Renal pelvis (tissue), 4 donors: ENCODE measurements around the gene WDR76. TPM values are rescaled to one million over a fixed set of nuclear protein-coding genes. Genes with fewer than 3 reads are reported as not detected.
"Not testable (repeated sequence)": the region's sequence is repeated elsewhere in the genome, so short reads cannot be mapped to it uniquely, and the experiment has no call there.

ENCODE experiments used
- DNase-seq: peaks from one replicate; pipeline ENCODE4 v3.0.0-alpha.2; 2013
- polyA plus RNA-seq, 3 donors: library from polyadenylated mRNA; unstranded; fragments of 120-200 nt; gene quantifications; one replicate each; pipeline ENCODE4 v1.2.1, GENCODE V29; 2013; ENCODE audit not compliant: insufficient read length in 3 of 3

The WDR76 gene
- polyA plus RNA-seq, 3 donors: 12.6 to 14.0 (median 13.9) TPM

DNA sequence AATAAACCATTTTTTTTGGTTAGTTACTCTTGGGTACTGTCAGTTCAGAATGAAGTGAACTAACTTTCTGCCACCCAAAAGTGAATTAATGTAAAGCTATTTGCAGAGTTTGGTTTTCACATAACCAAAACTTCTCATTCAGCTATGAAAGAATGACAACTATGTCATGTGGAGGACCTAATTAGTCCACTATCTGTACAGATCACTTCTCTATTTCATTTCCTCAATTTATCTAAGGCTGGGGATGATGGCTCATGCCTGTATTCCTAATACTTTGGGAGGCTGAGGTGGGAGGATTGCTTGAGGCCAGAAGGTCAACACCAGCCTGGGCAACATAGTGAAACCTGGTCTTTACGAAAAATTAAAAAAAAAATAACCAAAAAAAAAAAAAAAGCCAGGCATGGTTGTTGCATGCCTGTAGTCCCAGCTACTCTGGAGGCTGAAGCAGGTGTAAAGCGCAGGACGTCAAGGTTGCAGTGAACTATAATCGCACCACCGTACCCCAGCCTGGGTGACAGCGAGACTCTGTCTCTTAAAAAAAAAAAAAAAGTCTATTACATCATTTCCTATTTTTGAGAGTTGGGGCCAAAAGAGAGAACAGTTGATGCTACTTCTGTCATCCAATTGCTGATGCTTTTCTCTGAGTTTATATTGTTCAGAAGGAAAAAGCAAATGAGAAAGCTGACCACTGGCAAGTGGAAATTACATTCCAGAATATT is 17.7 kb upstream of the WDR76 start:
- no peak for DNase-seq

DNA sequence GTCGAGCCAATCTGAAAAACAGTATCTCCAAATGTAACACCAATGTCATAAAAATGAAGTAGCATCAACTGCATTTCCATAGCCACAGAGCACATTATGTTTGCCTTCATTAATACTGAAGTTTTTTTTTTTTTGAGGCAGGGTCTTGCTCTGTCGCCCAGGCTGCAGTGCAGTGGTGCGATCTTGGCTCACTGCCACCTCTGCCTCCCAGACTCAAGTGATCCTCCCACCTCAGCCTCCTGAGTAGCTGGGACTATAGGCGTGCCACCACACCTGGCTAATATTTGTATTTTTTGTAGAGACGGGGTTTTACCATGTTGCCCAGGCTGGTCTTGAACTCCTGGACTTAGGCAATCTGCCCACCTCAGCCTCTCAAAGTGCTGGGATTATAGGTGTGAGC is 11.7 kb upstream of the WDR76 start:
- not testable (repeated sequence) for DNase-seq

DNA sequence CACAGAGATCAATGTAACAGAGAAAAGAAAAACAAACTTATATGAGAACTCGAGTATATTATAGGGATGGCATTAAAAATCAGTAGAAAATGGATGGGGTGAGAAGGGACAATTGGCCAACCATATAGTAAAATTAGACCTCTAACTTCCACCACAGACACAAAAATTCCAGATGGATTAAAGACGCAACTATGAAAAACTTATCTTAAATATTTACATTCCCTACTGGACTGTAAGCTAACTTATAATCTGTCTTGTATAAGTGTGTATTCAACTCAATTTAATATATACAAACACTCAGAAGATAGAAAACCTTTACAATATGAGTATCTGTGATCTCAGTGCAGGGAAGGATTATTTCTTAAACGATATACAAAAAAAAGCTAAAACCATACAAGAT is 5.3 kb upstream of the WDR76 start:
- DNase-seq: no peak

DNA sequence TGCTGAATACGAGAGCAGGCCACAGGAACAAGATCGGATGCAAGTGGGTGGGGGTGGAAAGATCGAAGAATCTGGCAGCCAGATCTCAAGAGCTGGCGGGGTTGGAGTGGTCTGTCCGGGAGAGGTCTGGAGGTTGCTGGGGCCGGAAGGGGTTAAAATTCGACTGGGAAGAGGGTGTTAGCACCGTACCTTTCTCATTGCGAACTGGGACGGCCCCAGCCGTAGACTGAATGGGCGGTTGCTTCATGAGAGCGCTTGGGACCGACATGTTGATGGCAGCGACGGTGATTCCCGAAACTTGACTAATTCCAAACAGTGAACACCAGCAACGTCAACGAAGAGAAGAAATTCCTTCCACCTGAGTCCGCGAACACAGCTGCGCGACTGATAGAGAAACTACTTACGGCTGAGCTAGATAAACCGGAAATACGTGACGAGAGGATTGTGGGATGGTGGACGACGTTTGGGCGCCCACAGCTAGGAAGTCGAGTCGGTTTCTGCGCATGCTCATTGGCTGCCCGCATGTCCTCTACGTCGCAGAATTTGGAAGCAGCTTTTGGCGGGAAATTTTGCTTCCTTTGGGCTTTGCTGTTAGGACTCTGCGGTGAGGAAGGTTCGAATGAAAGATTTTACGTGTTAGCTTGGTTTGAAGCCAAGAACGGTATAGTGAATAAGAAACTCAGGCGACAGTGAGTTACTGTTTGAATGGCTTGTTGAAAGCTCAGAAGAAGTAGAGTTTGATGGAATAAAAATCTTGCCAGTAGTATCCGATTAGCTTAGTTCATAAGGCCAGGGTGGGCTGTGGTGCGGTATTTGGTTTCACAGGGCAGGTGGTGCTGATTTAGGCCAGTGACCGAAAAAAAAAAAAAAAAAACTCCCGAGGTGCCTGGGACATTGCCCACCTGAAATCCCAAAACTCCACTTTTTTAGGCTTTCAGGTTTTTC is 2.2 kb upstream of the WDR76 start, which contains the start of gene MFAP1:
Gene MFAP1 (minus strand): TSS at position 389 of the 945 bp plus-strand sequence. CDS start 121 bp downstream, at position 268.
- peak; percentile 95 for DNase-seq

DNA sequence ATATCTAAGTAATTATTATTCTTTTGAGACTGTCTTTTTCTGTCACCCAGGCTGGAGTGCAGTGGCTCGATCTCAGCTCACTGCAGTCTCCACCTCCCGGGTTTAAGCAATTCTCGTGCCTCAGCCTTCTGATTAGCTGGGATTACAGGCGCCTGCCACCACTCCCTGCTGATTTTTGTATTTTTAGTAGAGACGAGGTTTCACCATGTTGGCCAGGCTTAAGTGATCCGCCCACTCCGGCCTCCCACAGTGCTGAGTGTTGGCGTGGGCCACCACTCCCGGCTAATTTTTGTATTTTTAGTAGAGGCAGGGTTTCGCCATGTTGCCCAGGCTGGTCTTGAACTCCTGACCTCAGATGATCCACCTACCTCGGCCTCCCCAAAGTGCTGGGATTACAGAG is 1.5 kb upstream of the WDR76 start:
- not testable (repeated sequence) for DNase-seq

DNA sequence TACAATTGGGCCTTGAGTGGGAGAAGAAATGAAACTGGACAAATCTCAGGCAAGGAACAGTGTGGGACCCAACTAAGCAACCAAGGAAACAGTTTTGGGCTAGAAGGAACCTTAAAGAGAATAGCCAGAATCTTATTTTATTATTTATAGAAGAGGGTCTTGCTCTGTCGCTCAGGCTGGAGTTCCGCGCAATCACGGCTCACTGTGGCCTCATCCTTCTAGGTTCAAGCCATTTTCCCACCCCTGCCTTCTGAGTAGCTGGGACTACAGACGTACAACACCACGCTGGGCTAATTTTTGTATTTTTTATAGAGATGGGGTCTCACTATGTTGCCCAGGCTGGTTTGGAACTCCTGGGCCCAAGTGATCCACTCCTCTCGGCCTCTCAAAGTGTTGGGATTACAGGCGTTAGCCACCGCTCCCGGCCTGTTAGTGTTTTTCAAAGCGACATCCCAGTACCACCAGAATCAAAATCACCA is 734 bp upstream of the WDR76 start:
- DNase-seq: no peak

DNA sequence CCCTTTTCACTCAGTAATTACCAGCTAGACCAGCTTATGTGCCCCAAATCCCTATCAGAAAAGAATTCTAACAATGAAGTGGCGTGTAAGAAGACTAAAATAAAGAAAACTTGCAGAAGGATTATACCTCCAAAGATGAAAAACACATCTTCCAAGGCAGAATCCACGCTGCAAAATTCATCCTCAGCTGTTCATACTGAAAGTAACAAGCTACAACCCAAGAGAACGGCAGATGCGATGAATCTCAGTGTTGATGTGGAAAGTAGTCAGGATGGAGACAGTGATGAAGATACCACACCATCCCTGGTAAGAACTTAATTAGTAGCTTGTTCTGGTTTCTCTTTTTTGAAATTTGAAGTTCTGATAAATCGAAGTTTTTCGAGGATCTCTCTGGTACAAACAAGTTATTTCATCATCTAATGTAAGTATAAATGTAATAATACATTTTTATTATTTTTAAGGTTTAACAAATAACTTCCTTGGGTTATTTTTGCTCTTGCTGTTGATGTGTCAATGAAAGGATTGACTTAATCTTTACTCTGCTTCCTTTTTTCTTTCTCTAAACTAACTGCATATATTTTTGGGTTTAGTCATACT is 1.4 kb downstream of the WDR76 start:
- DNase-seq: no peak

DNA sequence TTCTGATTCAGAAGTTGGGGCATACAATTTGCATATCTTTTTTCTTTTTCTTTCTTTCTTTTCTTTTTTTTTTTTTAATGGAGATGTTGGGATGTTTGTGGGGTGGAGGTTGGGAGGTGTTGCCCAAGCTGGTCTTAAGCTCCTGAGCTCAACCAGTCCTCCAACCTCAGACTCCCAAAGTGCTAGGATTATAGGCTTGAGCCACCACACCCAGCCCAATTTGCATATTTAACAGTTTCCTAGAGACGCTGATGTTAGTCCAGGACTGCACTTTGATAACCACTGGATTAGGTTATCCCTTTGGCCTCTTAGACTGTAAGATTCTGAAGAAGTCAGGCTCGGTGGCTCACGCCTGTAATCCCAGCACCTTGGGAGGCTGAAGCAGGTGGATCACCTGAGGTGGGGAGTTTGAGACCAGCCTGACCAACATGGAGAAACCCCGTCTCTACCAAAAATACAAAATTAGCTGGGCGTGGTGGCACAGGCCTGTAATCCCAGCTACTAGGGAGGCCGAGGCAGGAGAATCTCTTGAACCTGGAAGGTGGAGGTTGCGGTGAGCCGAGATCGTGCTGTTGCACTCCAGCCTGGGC is 3.2 kb downstream of the WDR76 start:
- DNase-seq: not testable (repeated sequence)

DNA sequence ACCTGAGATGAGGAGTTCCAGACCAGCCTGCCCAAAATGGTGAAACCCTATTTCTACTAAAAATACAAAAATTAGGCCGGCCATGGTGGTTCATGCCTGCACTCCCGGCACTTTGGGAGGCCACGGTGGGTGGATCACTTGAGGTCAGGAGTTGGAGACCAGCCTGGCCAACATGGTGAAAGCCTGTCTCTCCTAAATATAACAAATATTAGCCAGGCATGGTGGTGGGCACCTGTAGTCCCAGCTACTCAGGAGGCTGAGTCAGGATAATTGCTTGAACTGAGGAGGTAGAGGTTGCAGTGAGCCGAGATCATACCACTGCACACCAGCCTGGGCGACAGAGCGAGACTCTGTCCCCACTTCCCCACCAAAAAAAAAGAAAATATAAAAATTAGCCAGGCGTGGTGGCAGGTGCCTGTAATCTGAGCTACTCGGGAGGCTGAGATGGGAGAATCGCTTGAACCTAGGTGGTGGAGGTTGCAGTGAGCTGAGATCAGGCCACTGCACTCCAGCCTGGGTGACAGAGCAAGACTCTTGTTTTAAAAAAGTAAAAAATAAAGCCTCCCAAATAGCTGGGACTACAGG is 4.0 kb downstream of the WDR76 start:
- DNase-seq: not testable (repeated sequence)

DNA sequence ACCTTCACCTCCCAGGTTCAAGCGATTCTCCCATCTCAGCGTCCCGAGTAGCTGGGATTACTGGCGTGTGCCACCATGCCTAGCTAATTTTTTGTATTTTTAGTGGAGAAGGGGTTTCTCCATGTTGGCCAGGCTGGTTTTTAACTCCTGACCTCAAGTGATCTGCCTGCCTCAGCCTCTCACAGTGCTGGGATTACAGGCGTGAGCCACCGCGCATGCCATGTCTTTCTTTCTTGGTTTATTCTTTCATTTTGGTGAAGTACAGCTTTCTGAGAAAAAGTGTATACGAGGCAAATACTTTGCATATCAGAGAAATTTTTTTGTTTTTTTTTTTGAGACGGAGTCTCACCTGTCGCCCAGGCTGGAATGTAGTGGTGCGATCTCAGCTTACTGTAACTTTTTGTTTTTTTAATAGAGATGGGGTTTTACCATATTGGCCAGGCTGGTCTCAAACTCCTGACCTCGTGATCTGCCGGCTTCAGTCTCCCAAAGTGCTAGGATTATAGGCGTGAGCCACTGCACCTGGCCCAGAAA is 4.8 kb downstream of the WDR76 start:
- DNase-seq: not testable (repeated sequence)

DNA sequence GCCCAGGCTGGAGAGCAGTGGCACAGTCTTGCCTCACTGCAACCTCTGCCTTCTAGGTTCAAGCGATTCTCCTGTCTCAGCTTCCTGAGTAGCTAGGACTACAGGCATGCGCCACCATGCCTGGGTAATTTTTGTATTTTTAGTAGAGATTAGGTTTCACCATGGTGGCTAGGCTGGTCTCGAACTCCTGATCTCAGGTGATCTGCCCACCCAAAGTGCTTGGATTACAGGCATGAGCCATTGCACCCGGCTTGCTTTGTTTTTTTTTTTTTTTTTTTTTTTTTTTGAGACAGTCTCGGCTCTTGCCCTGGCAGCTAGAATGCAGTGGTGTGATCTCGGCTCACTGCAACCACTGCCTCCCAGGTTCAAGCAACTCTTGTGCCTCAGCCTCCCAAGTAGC is 5.7 kb downstream of the WDR76 start:
- DNase-seq: not testable (repeated sequence)

DNA sequence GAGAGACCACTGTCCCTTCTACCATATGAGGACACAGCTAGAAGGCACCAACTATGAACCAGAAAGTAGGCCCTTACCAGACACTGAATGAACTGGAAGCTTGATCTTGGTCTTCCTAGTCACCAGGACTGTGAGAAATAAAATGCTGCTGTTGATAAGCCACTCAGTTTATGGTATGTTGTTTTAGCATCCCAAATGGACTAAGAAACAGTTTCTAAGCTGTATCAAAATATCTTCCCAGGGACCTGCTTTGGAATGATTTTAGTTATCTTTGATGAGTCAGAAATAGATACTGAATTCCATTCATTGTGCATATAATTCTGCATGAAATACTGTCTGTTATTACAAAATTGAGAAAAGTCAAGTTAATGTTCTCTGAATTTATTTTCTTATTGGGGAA is 18.6 kb downstream of the WDR76 start:
- no peak for DNase-seq

DNA sequence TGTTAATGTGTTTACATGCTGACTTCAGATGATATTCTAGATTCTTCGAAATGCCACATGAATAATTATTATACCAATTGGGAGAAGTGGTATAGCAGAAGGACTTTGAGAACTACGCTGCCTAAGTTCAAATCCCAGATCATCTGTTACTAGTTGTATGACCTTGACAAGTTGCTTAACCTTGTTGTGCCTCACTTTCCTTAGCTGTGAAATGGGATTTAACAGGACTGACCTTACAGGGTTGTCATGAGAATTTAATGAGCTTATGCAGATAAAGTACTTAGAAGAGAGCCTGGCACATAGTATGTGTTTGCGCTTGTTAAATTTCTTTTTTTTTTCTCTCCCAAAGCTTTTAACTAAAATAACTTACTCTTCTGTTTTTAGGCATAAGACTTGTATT is 24.4 kb downstream of the WDR76 start:
- DNase-seq: no peak

DNA sequence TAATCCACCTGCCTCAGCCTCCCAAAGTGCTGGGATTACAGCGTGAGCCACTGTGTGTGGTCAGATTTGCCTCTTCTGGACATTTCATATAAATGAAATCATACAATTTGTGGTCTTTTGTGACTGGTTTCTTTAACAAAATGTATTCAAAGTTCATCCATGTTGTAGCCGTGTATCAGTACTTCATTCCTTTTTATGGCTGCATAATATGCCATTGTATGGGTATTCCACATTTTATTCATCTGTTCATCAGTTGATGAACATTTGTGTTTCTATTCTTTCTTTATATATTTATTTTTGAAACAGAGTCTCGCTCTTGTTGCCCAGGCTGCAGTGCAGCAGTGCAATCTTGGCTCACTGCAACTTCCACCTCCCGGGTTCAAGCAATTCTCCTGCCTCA is 25.8 kb downstream of the WDR76 start:
- no peak for DNase-seq

DNA sequence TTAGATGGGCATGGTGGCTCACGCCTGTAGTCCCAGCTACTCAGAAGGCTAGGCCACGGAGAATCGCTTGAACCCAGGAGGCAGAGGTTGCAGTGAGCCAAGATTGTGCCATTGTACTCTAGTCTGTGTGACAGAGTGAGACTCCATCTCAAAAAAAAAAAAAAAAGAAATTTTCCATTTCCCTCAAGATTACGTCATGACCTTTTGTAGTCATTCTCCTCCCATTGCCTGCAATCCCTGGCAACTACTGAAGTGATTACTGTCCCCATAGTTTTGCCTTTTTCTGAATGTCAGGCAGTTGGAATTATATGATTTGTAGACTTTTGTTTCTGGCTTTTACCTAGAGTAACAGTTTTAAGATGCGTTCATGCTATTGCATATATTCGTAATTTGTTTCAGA is 28.0 kb downstream of the WDR76 start:
- DNase-seq: no peak

DNA sequence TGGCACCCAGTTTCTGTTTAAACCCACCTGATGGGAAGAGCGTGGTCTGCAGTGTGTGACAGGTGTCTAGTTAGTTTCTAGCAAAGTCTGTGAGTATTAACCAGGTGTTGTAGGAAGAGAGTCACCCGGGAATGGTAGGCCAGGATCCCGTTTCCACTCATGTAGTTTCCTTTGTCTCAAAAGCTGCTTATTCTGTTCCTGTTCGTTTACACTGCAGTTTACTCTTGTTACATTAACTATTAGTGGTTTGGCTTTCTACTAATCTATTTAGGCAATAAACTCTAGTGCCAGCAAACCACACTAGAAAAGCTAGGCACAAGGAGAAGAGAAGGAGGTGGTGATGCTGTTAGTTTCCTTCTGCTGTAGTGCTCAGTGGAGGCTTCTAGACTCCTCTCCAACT is 32.7 kb downstream of the WDR76 start:
- no peak for DNase-seq

DNA sequence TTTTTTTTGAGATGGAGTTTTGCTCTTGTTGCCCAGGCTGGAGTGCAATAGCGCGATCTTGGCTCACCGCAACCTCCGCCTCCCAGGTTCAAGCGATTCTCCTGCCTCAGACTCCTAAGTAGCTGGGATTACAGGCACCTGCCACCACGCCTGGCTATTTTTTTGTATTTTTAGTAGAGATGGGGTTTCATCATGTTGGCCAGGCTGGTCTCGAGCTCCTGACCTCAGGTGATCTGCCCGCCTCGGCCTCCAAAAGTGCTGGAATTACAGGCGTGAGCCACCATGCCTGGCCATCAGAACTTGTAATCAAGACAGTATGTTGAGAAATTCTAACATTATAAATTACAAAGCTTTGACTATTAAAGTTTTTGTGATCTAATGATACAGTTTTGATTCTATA is 39.8 kb downstream of the WDR76 start:
- DNase-seq: not testable (repeated sequence)

DNA sequence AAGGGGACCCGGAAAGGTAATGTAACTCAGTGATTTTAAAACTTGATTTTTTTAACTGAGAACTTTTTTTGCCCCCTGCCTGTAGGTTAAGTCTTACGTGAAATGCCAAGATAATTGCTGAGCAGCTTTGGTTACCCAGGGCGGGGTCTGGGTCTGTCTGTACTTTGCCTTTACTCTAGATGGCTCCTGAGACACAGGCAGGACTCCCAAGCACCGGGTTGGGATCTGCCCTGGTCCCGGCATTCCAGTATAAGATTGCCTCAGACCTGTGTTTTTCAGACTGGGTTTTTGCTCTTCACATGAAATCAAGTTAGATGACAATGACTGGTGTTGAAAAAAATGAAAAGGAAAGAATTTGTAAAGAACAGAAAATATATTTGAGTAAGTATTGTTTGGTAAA is 40.3 kb downstream of the WDR76 start:
- no peak for DNase-seq

DNA sequence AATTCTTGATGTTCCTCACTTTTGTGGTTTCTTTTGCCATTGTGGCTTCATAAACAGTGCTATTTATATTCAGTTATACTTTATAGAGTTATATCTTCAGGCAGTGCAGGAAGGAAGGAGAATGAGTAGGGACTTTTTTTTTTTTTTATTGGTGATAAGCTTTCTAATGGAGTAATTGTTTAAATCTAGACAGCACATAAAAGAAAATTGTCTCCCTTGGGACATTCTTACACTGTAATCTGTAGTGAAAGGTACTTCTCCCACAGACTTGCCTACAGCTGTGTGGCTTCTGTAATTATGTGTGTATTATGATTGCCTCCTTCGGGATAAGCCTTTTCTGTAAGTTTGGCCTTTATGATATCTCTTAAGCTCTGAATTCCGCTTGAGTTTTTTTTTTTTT is 41.6 kb downstream of the WDR76 start:
- peak; percentile 7 for DNase-seq

DNA sequence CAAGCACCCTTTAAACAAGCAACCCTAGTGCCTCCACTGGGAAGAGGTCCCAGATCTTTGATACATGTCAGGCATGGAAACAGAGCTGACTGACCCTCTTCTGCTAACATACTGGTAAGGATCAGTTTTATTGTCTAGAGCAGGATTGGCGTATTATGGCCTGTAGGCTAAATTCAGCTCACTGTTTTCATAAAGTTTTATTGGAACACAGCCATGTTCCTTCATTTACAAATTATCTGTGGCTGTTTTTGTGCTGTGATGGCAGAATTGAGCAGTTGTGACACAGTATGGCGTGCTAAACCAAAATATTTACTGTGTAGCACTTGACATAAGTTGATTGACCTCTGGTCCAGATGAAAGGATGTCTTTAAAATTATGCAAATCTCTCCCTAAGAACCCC is 45.0 kb downstream of the WDR76 start:
- DNase-seq: no peak

DNA sequence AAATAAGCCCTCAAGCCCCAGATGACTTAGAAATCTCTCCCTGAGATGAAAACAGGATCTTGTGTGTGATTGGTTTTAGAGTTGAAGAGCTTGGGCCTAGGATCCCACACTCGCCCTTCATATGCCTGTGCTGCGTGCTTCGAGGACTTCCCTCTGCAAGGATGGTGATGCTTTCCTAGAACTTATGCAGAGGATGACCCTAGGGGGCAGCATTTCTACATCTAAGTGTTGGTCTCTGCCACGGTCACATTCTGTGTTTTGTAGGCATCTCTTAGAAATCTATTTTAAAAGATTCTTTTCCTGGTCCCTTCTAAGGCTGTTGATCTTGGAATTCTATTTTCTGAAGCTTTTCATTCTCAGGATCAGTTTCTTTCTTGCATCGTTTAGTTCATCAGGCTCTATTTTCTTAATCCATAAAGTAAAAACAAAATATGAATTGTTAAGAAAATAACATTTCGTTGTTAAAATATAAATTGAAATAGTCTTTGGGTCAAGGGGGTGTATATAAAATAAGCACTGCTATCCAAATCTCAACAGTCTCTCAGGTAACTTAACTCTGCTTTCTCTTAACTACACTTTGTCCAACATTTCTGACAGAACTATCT is 45.7 kb downstream of the WDR76 start:
- DNase-seq: peak; percentile 68
